ENCODE data around the gene DBNL. TPM values are rescaled to one million over a fixed set of nuclear protein-coding genes. Genes with fewer than 3 reads are reported as not detected.
"Not testable (repeated sequence)": the region's sequence is repeated elsewhere in the genome, so short reads cannot be mapped to it uniquely, and the experiment has no call there.

The DBNL gene
- total and polyA plus RNA-seq, 2 of the 13 experiments (the other 11 are each of a cell fraction or from before 2014, with no cell fraction given): 20.8 to 35.1 TPM

GRCh38 chr7:44018857-44019807 lies 25.4 kb upstream of the DBNL start (continued):
- TF ChIP-seq GABPA (IDR thresholded peaks at IDR 0.05; ENCODE audit: low read depth, low read length): peak; percentile 63
- peak; percentile 92 for TF ChIP-seq GABPA (CRISPR knock-in tag; IDR thresholded peaks at IDR 0.05; ENCODE audit: low read depth)
- TF ChIP-seq PHF5A (CRISPR knock-in tag; IDR thresholded peaks at IDR 0.05; ENCODE audit: low read depth, unreplicated experiment): peak; percentile 55
- TF ChIP-seq TMF1 (CRISPR knock-in tag; IDR thresholded peaks at IDR 0.05; ENCODE audit: low read depth): peak; percentile 70; the same call in 1 of the 2 replicates
- TF ChIP-seq HOXA3 (CRISPR knock-in tag; IDR thresholded peaks at IDR 0.05): peak; percentile 84
- TF ChIP-seq ZNF709 (CRISPR knock-in tag; IDR thresholded peaks at IDR 0.05): peak; percentile 80; the same call in 1 of the 2 replicates
- 0 out of 2 replicates have a peak, but pooled peaks have one; percentile 8 for TF ChIP-seq RARA (CRISPR knock-in tag; IDR thresholded peaks at IDR 0.05)
- TF ChIP-seq ZNF263 (CRISPR knock-in tag; IDR thresholded peaks at IDR 0.05): peak; percentile 14; the same call in 1 of the 2 replicates
- TF ChIP-seq ZSCAN9 (CRISPR knock-in tag; IDR thresholded peaks at IDR 0.05; ENCODE audit: borderline replicate concordance): peak; percentile 41; the same call in 1 of the 2 replicates
- TF ChIP-seq SKI (IDR thresholded peaks at IDR 0.05; ENCODE audit: partially characterized antibody): peak; percentile 78
- peak; percentile 38; the same call in 1 of the 2 replicates for TF ChIP-seq FOSL2 (CRISPR knock-in tag; IDR thresholded peaks at IDR 0.05)
- TF ChIP-seq PRDM10 (CRISPR knock-in tag; IDR thresholded peaks at IDR 0.05; ENCODE audit: low read depth): peak; percentile 56; the same call in 1 of the 2 replicates
- TF ChIP-seq DRAP1 (CRISPR knock-in tag; IDR thresholded peaks at IDR 0.05): peak; percentile 69
- peak; percentile 82; the same call in 1 of the 2 replicates for TF ChIP-seq KLF15 (CRISPR knock-in tag; IDR thresholded peaks at IDR 0.05; ENCODE audit: borderline replicate concordance)
- TF ChIP-seq ZNF563 (CRISPR knock-in tag; IDR thresholded peaks at IDR 0.05): peak; percentile 50; the same call in 1 of the 2 replicates
- TF ChIP-seq NONO (IDR thresholded peaks at IDR 0.05): not testable (repeated sequence)
- peak; percentile 76 for TF ChIP-seq NONO (CRISPR knock-in tag; conservative IDR thresholded peaks at IDR 0.05)
- TF ChIP-seq ERF (CRISPR knock-in tag; IDR thresholded peaks at IDR 0.05): peak; percentile 94
- TF ChIP-seq MTF1 (CRISPR knock-in tag; IDR thresholded peaks at IDR 0.05): 0 out of 2 replicates have a peak, but pooled peaks have one; percentile 28
- peak; percentile 19; the same call in 1 of the 2 replicates for TF ChIP-seq ZSCAN5A (CRISPR knock-in tag; IDR thresholded peaks at IDR 0.05; ENCODE audit: borderline replicate concordance)
- TF ChIP-seq TEAD3 (CRISPR knock-in tag; optimal IDR thresholded peaks at IDR 0.05; ENCODE audit: borderline replicate concordance): peak; percentile 66
- TF ChIP-seq ZNF614 (CRISPR knock-in tag; IDR thresholded peaks at IDR 0.05; ENCODE audit: borderline replicate concordance): peak; percentile 68; the same call in 1 of the 2 replicates
- peak; percentile 84 for TF ChIP-seq DMAP1 (CRISPR knock-in tag; IDR thresholded peaks at IDR 0.05)
- peak; percentile 91 for TF ChIP-seq THAP11 (CRISPR knock-in tag; IDR thresholded peaks at IDR 0.05)
- TF ChIP-seq ZBTB38 (CRISPR knock-in tag; IDR thresholded peaks at IDR 0.05): peak; percentile 74
